ENCODE results near the gene GRK6.
"Not testable (repeated sequence)": the region's sequence is repeated elsewhere in the genome, so short reads cannot be mapped to it uniquely, and the experiment has no call there.

The GRK6 gene

GRCh38 chr5:177414481-177414880 is 12.0 kb upstream of the GRK6 start:
- TF ChIP-seq CTCF (IDR thresholded peaks at IDR 0.05; ENCODE audit: insufficient read depth, low read length, missing control alignments): no peak
- H3K4me3 ChIP-seq (ENCODE audit: low read depth, low read length): no peak overlapping the region
- DNase-seq (ENCODE audit: low read depth, low spot score): no peak
- ChIA-PET POLR2A (interaction anchor here (1.4 kb wide), 1 partner anchor 12 kb away, joined by 4 read pairs; the partner anchor contains the start of gene GRK6), CTCF (interaction anchor here (1.3 to 7.6 kb wide), 6 partner anchors 11 to 105 kb away, joined by 3 to 94 read pairs (median 5); partner anchors contain the start of genes GRK6 and PFN3)

- not testable (repeated sequence) for H3K4me3 ChIP-seq (ENCODE audit: low read depth, low read length); DNase-seq (ENCODE audit: low read depth, low spot score)
- POLR2A ChIA-PET: interaction anchor here (1.0 kb wide), 1 partner anchor 9 kb away, joined by 3 read pairs; no protein-coding TSS in a partner anchor
- CTCF ChIA-PET: interaction anchor here (0.9 to 7.6 kb wide), 4 partner anchors 14 to 108 kb away, joined by 3 to 94 read pairs (median 10); partner anchors contain the start of gene PFN3
These were observed 9.4 kb upstream of the GRK6 start for GRCh38 chr5:177417081-177417480.

GRCh38 chr5:177419046-177419445 is 7.4 kb upstream of the GRK6 start:
- TF ChIP-seq CTCF (IDR thresholded peaks at IDR 0.05; ENCODE audit: insufficient read depth, low read length, missing control alignments): no peak
- ChIA-PET CTCF (interaction anchor here (0.8 to 7.6 kb wide), 5 partner anchors 16 to 76 kb away, joined by 3 to 94 read pairs (median 3); partner anchors contain the start of gene PFN3), POLR2A (interaction anchor here (0.6 to 0.7 kb wide), 2 partner anchors 20 to 96 kb away, joined by 3 to 4 read pairs; no protein-coding TSS in a partner anchor)
- no peak overlapping the region for H3K4me3 ChIP-seq (ENCODE audit: low read depth, low read length)
- no peak for DNase-seq (ENCODE audit: low read depth, low spot score)

- DNase-seq (ENCODE audit: low read depth, low spot score); H3K4me3 ChIP-seq (ENCODE audit: low read depth, low read length); POLR2A ChIA-PET: not testable (repeated sequence)
- CTCF ChIA-PET: interaction anchor here (5.2 kb wide), 1 partner anchor 17 kb away, joined by 33 read pairs; no protein-coding TSS in a partner anchor
These were observed 6.0 kb upstream of the GRK6 start for GRCh38 chr5:177420472-177420871.

GRCh38 chr5:177421062-177421798 is 5.2 kb upstream of the GRK6 start:
- H3K4me3 ChIP-seq (ENCODE audit: low read depth, low read length): no peak overlapping the region
- no peak for TF ChIP-seq CTCF (IDR thresholded peaks at IDR 0.05; ENCODE audit: insufficient read depth, low read length, missing control alignments)
- DNase-seq (ENCODE audit: low read depth, low spot score): no peak
- ChIA-PET CTCF (interaction anchor here (5.2 kb wide), 1 partner anchor 18 kb away, joined by 33 read pairs; no protein-coding TSS in a partner anchor), POLR2A (no interaction called here)

GRCh38 chr5:177423671-177424070 is 2.8 kb upstream of the GRK6 start:
- no peak for DNase-seq (ENCODE audit: low read depth, low spot score)
- ChIA-PET CTCF (interaction anchor here (1.3 to 5.2 kb wide), 5 partner anchors 20 to 115 kb away, joined by 4 to 33 read pairs (median 5); no protein-coding TSS in a partner anchor), POLR2A (no interaction called here)
- no peak overlapping the region for H3K4me3 ChIP-seq (ENCODE audit: low read depth, low read length)
- no peak for TF ChIP-seq CTCF (IDR thresholded peaks at IDR 0.05; ENCODE audit: insufficient read depth, low read length, missing control alignments)

GRCh38 chr5:177425196-177425800 is 1.2 kb upstream of the GRK6 start:
- POLR2A ChIA-PET: interaction anchor here (0.6 to 0.9 kb wide), 2 partner anchors 9 to 52 kb away, joined by 3 read pairs; no protein-coding TSS in a partner anchor

More at GRCh38 chr5:177425196-177425800, 1.2 kb upstream of the GRK6 start:
- H3K4me3 ChIP-seq (ENCODE audit: low read depth, low read length): peak overlapping the region; percentile 69
- CTCF ChIA-PET: interaction anchor here (1.3 to 6.0 kb wide), 6 partner anchors 10 to 35 kb away, joined by 3 to 47 read pairs (median 9); no protein-coding TSS in a partner anchor
- DNase-seq (ENCODE audit: low read depth, low spot score): no peak
- no peak for TF ChIP-seq CTCF (IDR thresholded peaks at IDR 0.05; ENCODE audit: insufficient read depth, low read length, missing control alignments)
